ES-I3 (cell line): ENCODE results near the gene IDH3G.
A peak's percentile ranks its signal among the peaks of the same experiment; 100 is the strongest.
"Not testable (repeated sequence)": the region's sequence is repeated elsewhere in the genome, so short reads cannot be mapped to it uniquely, and the experiment has no call there.

Source experiments
- H3K36me3 ChIP-seq: 2 replicates; pipeline ENCODE4 v1.6.1; 2013; ENCODE audit warnings: mild to moderate bottlenecking, low read length, control low read depth, moderate library complexity; ENCODE audit not compliant: insufficient read depth
- H3K4me1 ChIP-seq: 2 replicates; pipeline ENCODE4 v1.6.1; 2013; ENCODE audit warnings: mild to moderate bottlenecking, control low read depth, low read length; ENCODE audit not compliant: insufficient read depth
- H3K9ac ChIP-seq: 2 replicates; pipeline ENCODE4 v1.6.1; 2013; ENCODE audit warnings: low read depth, mild to moderate bottlenecking, low read length, moderate library complexity
- H3K9me3 ChIP-seq: 2 replicates; pipeline ENCODE4 v1.6.1; 2013; ENCODE audit warnings: mild to moderate bottlenecking, low read length, moderate library complexity; ENCODE audit not compliant: control insufficient read depth, insufficient read depth

IDH3G gene

GRCh38 chrX:153821066-153821465 lies 26.9 kb upstream of the IDH3G start:
- no peak overlapping the region for H3K9ac ChIP-seq
- 0 out of 2 replicates have a peak, but pooled peaks cover 2% of the 10 kb centered on the region for H3K36me3 ChIP-seq
- H3K9me3 ChIP-seq, result no peaks in the 10 kb centered on the region
- H3K4me1 ChIP-seq, result peaks cover 27% of the 10 kb centered on the region

GRCh38 chrX:153820601-153821000 lies 26.4 kb upstream of the IDH3G start:
- H3K9me3 ChIP-seq, result no peaks in the 10 kb centered on the region
- peaks cover 22% of the 10 kb centered on the region for H3K4me1 ChIP-seq
- H3K36me3 ChIP-seq, result 0 out of 2 replicates have a peak, but pooled peaks cover 2% of the 10 kb centered on the region
- no peak overlapping the region for H3K9ac ChIP-seq

- Histone ChIP-seq H3K36me3 (0 out of 2 replicates have a peak, but pooled peaks cover 2% of the 10 kb centered on the region), H3K9ac (peak overlapping the region; percentile 61), H3K4me1 (peaks cover 14% of the 10 kb centered on the region), H3K9me3 (no peaks in the 10 kb centered on the region)
Measured at GRCh38 chrX:153819384-153820040, 25.3 kb upstream of the IDH3G start.

- H3K4me1 ChIP-seq, result peaks cover 14% of the 10 kb centered on the region
- 0 out of 2 replicates have a peak, but pooled peaks cover 2% of the 10 kb centered on the region for H3K36me3 ChIP-seq
- no peaks in the 10 kb centered on the region for H3K9me3 ChIP-seq
- peak overlapping the region; percentile 61 for H3K9ac ChIP-seq
Measured at GRCh38 chrX:153818571-153819383, 24.6 kb upstream of the IDH3G start.

- peaks cover 14% of the 10 kb centered on the region for H3K4me1 ChIP-seq
- H3K9me3 ChIP-seq, H3K36me3 ChIP-seq, H3K9ac ChIP-seq: not testable (repeated sequence)
Measured at GRCh38 chrX:153818064-153818463, 23.9 kb upstream of the IDH3G start.

- no peaks in the 10 kb centered on the region for H3K9me3 ChIP-seq
- no peak overlapping the region for H3K9ac ChIP-seq
- peaks cover 19% of the 10 kb centered on the region for H3K4me1 ChIP-seq
- H3K36me3 ChIP-seq, result 0 out of 2 replicates have a peak, but pooled peaks cover 2% of the 10 kb centered on the region
Measured at GRCh38 chrX:153816831-153817690, 22.9 kb upstream of the IDH3G start.

GRCh38 chrX:153814591-153815315 lies 20.6 kb upstream of the IDH3G start:
- Histone ChIP-seq H3K9ac (no peak overlapping the region), H3K9me3 (no peaks in the 10 kb centered on the region), H3K36me3 (no peaks in the 10 kb centered on the region), H3K4me1 (peaks cover 10% of the 10 kb centered on the region; the same call in 1 of the 2 replicates)

GRCh38 chrX:153813161-153813560 lies 19.0 kb upstream of the IDH3G start:
- Histone ChIP-seq H3K9me3 (no peaks in the 10 kb centered on the region), H3K36me3 (no peaks in the 10 kb centered on the region), H3K9ac (no peak overlapping the region), H3K4me1 (peaks cover 6% of the 10 kb centered on the region; the same call in 1 of the 2 replicates)

GRCh38 chrX:153812220-153812619 lies 18.0 kb upstream of the IDH3G start:
- H3K36me3 ChIP-seq, result no peaks in the 10 kb centered on the region
- H3K9me3 ChIP-seq, result no peaks in the 10 kb centered on the region
- peaks cover 6% of the 10 kb centered on the region; the same call in 1 of the 2 replicates for H3K4me1 ChIP-seq
- no peak overlapping the region for H3K9ac ChIP-seq

GRCh38 chrX:153807976-153808375 lies 13.8 kb upstream of the IDH3G start:
- Histone ChIP-seq H3K36me3 (no peaks in the 10 kb centered on the region), H3K4me1 (0 out of 2 replicates have a peak, but pooled peaks cover 6% of the 10 kb centered on the region)

GRCh38 chrX:153806999-153807575 lies 12.9 kb upstream of the IDH3G start:
- Histone ChIP-seq H3K9ac (no peak overlapping the region), H3K36me3 (peaks cover 3% of the 10 kb centered on the region; the same call in 1 of the 2 replicates), H3K4me1 (no peaks in the 10 kb centered on the region), H3K9me3 (no peaks in the 10 kb centered on the region)

More at GRCh38 chrX:153807976-153808375, 13.8 kb upstream of the IDH3G start:
- Histone ChIP-seq H3K9ac (no peak overlapping the region), H3K9me3 (no peaks in the 10 kb centered on the region)

- H3K4me1 ChIP-seq, result no peaks in the 10 kb centered on the region
- H3K9me3 ChIP-seq, result no peaks in the 10 kb centered on the region
- H3K36me3 ChIP-seq, result peaks cover 3% of the 10 kb centered on the region; the same call in 1 of the 2 replicates
- H3K9ac ChIP-seq, result no peak overlapping the region
Measured at GRCh38 chrX:153805436-153805835, 11.3 kb upstream of the IDH3G start.

GRCh38 chrX:153804621-153805020 lies 10.4 kb upstream of the IDH3G start:
- no peaks in the 10 kb centered on the region for H3K9me3 ChIP-seq
- peaks cover 3% of the 10 kb centered on the region; the same call in 1 of the 2 replicates for H3K36me3 ChIP-seq
- H3K9ac ChIP-seq, result no peak overlapping the region
- H3K4me1 ChIP-seq, result no peaks in the 10 kb centered on the region
